ENCODE data around the gene OPTC.

OPTC gene

DNA sequence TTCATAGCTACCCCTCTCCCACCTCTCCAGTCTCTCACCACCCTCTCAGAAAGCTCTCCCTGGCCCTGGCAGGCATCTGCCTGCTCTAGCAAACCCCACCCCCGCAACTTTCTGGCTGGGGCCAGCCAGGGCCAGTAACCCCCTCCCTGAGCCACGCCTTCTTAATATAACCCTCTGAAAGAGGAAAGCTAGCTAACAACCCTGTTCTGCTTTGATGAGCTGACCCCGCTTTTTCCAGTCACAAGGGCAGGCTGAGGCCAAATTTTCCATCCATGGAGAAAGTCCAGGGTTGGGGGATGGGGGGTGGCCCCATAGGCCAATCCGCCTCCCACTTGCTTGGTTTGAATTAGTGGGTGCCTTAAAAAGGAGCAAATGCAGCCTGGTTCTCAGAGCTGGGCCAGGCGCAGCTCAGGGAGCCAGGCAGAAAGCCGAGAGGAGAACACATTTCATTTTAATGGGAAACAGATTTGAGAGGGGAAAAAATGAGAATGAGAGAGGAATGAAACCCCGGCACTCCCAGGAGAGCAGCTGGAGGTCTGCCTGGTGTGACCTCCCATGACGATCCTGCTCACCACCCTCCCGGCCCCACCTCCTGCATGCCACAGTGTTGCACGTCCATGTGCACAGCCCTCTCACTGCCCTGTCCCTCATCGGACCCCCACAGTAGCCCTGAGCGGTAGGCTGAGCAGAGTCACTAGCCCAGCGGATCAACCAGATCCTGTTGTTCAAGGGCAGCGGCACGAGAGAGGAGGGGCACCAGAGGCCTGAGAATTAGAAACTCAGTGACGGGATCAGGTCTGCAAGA lies 62.3 kb downstream of the OPTC start:
- Mint-ChIP-seq H3K36me3 (peaks cover 2% of the 10 kb centered on the region), H3K27ac (no peak overlapping the region), H3K4me3 (no peak overlapping the region), H3K9me3 (ENCODE audit: low read depth) (no peaks in the 10 kb centered on the region), H3K4me1 (ENCODE audit: low read depth) (no peaks in the 10 kb centered on the region), H3K27me3 (no peaks in the 10 kb centered on the region)

DNA sequence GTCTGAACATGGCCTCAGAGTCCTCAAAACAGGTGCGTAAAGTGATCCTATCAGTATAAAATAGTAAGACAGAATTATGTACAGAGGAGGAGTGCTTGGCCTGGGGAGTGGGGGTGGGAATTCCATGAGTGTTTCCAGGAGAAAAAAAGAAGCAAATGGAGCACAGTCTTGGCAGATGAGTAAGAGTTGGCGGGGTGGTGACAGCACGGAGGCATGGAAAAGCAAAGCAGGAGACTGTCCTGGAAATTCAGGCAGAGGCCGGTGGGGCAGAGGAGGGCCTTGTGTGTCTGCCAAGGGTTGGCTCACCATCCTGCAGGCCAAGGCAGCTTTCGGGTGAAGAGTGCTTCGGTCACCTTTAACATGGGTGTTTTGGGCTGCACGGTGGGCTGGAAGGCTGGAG lies 63.4 kb downstream of the OPTC start:
- Mint-ChIP-seq H3K9me3 (ENCODE audit: low read depth) (no peaks in the 10 kb centered on the region), H3K4me1 (ENCODE audit: low read depth) (no peaks in the 10 kb centered on the region), H3K27me3 (no peaks in the 10 kb centered on the region), H3K27ac (no peak overlapping the region), H3K36me3 (peaks cover 2% of the 10 kb centered on the region), H3K4me3 (no peak overlapping the region)

DNA sequence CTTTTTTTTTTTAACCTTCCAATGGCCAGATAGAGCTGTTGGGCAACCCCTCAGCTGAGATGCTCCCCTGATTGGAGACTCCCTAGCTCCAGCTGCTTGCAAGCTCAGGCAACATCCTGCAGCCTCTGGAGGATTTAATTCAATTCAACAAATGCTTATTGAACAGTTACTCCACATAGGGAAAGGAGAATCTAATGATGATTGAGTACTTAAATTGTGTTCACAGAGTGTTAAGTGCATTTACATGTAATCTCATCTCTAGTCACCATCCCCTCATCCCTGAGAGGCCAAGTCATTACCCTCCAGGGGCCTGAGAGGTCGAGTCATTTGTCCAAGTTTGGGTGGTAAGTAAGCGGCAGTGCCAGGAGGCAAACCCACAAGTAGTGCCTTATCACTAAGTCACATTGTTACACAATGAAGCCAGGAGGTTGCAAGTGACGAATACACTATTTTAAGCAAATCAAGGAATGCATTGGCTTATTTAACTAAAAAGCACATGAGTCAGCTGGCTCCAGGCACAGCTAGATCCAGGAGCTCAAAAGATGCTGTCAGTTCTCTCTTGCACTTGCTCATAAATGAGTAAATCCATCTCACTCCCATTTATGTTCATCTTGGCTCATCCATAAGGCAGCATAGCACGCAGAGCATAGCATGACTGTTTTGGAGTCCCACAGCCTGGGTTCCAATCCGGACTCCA lies 64.3 kb downstream of the OPTC start:
- Mint-ChIP-seq H3K9me3 (ENCODE audit: low read depth) (no peaks in the 10 kb centered on the region), H3K27me3 (no peaks in the 10 kb centered on the region), H3K27ac (no peak overlapping the region), H3K4me1 (ENCODE audit: low read depth) (no peaks in the 10 kb centered on the region), H3K36me3 (peaks cover 2% of the 10 kb centered on the region), H3K4me3 (no peak overlapping the region)

All from activated naive CD8-positive, alpha-beta T cell (primary cell).